Measurements from ENCODE around the gene GPRC5D.

- no peak for TF ChIP-seq POLR2A (IDR thresholded peaks at IDR 0.05)
- TF ChIP-seq CTCF (IDR thresholded peaks at IDR 0.05) = no peak
- no peak for TF ChIP-seq POLR2AphosphoS5 (IDR thresholded peaks at IDR 0.05)
- no peak for TF ChIP-seq EP300 (IDR thresholded peaks at IDR 0.05)
Measured at GRCh38 chr12:12941450-12942350, 10.3 kb downstream of the GPRC5D start.
